GM18507 (cell line): Measurements from ENCODE around the gene SEMA3B.
"Not testable (repeated sequence)": the region's sequence is repeated elsewhere in the genome, so short reads cannot be mapped to it uniquely, and the experiment has no call there.

ENCODE experiments used
- DNase-seq: peaks from one replicate; pipeline ENCODE4 v3.0.0; 2011; ENCODE audit warnings: low read depth; ENCODE audit not compliant: insufficient read length; ENCODE audit errors: extremely low spot score
- FAIRE-seq: peaks from 2 replicates; lab custom pipeline; 2011; peaks lifted over from hg19 to GRCh38; lab: Jason Lieb, UNC

SEMA3B gene

DNA sequence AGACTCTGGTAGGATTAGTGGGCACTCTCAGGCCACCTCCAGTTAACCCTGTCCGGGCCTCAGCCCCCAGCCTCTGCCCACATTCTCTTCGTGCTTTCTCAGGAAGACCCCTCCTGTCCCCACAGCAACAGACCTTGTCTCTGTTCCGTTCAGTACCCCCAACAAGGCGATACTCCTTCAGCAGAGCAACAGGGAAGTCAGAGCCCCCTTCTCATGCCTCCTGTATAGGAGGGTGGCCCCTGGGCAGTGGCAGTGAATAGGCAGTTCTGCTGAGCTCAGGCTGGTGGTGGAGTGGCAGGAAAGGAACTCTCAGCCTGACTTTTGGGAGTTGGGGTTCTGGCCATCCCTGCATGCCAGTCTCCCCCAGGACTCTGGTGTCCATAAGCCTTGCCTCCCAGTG, 513 bp downstream of the SEMA3B start:
- no peak for DNase-seq
- FAIRE-seq: no peak

- FAIRE-seq: no peak
These were observed 1.0 kb downstream of the SEMA3B start for GRCh38 chr3:50269977-50270413.

GRCh38 chr3:50270422-50271224, 1.7 kb downstream of the SEMA3B start:
- DNase-seq (no peak), FAIRE-seq (no peak)

More at GRCh38 chr3:50269977-50270413, 1.0 kb downstream of the SEMA3B start:
- no peak for DNase-seq

- DNase-seq (no peak), FAIRE-seq (no peak)
These were observed 2.5 kb downstream of the SEMA3B start for GRCh38 chr3:50271314-50271936.

GRCh38 chr3:50272538-50272910, 3.6 kb downstream of the SEMA3B start:
- not testable (repeated sequence) for FAIRE-seq

DNA sequence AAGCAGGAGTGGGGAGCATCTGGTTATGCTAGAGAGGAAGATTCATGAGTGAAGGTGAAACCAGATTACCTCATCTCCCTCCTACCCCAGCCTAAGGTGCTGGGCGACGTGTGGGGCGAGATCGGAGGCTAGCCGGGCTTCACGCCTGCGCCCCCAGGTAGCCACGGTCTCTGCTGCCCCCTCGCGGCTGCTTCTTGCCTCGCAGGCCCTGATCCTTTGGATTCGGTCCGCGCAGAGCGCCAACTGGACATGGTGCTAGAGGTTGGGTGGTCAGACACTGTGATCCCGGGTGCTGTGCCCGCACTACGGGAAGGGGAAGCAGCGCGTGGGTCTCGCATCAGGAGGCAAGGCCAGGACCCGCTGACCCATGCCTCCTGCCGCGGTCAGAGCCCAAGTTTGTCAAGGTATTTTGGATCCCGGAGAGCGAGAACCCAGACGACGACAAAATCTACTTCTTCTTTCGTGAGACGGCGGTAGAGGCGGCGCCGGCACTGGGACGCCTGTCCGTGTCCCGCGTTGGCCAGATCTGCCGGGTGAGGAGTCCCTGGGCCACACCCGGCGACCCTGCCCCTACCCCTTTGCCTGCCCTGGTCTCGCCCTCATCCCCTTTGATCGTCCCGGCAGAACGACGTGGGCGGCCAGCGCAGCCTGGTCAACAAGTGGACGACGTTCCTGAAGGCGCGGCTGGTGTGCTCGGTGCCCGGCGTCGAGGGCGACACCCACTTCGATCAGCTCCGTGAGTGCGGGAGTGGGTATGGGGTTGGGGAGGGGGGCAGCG, 4.2 kb downstream of the SEMA3B start:
- peak; percentile 96 for DNase-seq
- FAIRE-seq: peak; percentile 97

More at GRCh38 chr3:50272538-50272910, 3.6 kb downstream of the SEMA3B start:
- not testable (repeated sequence) for DNase-seq

DNA sequence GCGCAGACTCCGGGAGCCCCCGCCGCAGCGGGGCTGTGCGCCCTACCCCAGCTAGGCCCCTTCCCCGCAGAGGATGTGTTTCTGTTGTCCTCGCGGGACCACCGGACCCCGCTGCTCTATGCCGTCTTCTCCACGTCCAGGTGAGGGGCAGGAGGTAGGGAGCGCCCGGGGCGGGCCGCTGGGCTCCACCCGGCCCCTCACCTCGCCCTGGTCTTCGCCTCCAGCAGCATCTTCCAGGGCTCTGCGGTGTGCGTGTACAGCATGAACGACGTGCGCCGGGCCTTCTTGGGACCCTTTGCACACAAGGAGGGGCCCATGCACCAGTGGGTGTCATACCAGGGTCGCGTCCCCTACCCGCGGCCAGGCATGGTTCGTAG, 4.7 kb downstream of the SEMA3B start:
- FAIRE-seq (no peak), DNase-seq (no peak)

GRCh38 chr3:50274371-50275104, 5.6 kb downstream of the SEMA3B start:
- FAIRE-seq: no peak

GRCh38 chr3:50275141-50275995, 6.4 kb downstream of the SEMA3B start:
- FAIRE-seq: no peak
- DNase-seq: no peak

More at GRCh38 chr3:50274371-50275104, 5.6 kb downstream of the SEMA3B start:
- no peak for DNase-seq

DNA sequence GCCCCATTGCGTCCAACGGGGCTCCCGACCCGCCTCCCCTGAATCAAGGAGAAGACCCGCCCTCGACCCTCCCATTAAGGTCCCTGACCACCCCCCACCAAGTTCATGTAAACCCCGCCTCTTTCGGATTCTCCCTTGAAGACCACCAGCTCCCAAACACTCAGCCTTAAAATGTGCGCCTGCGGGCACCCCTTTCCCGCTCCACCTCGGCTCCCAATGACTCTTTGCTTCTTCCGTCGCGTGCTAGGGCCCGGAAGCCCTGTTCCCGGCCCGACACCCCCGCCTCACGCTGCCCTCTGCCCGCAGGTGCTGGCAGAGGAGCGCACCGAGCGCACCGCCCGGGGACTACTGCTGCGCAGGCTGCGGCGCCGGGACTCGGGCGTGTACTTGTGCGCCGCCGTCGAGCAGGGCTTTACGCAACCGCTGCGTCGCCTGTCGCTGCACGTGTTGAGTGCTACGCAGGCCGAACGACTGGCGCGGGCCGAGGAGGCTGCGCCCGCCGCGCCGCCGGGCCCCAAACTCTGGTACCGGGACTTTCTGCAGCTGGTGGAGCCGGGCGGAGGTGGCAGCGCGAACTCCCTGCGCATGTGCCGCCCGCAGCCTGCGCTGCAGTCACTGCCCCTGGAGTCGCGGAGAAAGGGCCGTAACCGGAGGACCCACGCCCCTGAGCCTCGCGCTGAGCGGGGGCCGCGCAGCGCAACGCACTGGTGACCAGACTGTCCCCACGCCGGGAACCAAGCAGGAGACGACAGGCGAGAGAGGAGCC, 7.2 kb downstream of the SEMA3B start:
- FAIRE-seq (no peak), DNase-seq (no peak)

DNA sequence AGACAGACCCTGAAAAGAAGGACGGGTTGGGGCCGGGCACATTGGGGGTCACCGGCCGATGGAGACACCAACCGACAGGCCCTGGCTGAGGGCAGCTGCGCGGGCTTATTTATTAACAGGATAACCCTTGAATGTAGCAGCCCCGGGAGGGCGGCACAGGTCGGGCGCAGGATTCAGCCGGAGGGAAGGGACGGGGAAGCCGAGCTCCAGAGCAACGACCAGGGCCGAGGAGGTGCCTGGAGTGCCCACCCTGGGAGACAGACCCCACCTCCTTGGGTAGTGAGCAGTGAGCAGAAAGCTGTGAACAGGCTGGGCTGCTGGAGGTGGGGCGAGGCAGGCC, 7.8 kb downstream of the SEMA3B start:
- DNase-seq: no peak
- FAIRE-seq: no peak

GRCh38 chr3:50278123-50278879, 9.4 kb downstream of the SEMA3B start:
- DNase-seq: no peak
- no peak for FAIRE-seq

DNA sequence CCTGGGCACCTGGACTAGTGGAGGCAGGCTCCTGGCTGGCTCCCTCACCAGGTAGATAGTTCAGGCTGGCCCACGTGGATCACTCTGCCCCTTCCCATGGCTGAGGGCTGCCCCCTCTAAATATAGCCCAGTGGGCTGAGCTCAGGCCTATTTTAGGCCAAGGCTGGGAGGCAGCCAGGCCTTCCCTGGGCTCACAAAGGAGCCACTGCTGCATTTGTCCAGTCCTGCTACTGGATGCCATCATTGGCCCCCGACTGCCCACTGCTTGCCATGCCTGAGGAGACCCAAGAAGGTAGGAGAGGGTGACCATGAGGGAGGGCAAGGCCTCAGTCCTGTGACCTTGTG, 9.9 kb downstream of the SEMA3B start, which contains the start of gene LSMEM2:
TSS of gene LSMEM2 (plus strand) at position 208 of the 345 bp plus-strand sequence. CDS start at position 235, 27 bp downstream.
- DNase-seq (no peak), FAIRE-seq (no peak)

- DNase-seq: no peak
- no peak for FAIRE-seq
These were observed 10.5 kb downstream of the SEMA3B start for GRCh38 chr3:50279255-50280016.

DNA sequence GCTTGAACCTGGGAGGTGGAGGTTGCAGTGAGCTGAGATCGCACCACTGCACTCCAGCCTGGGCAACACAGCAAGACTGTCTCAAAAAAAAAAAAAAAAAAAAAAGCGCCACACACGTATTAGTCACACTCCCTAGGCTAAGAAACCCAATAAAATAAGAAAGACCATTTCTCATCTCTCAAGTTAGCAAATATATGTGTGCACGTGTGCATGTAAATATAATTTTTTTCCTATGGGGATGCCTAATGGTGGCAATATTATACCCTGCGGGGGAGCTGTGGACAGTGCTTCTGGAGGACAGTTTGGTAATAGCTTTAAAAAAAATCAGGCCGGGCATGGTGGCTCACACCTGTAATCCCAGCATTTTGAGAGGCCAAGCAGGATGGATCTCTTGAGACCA, 15.2 kb downstream of the SEMA3B start:
- not testable (repeated sequence) for FAIRE-seq, DNase-seq

DNA sequence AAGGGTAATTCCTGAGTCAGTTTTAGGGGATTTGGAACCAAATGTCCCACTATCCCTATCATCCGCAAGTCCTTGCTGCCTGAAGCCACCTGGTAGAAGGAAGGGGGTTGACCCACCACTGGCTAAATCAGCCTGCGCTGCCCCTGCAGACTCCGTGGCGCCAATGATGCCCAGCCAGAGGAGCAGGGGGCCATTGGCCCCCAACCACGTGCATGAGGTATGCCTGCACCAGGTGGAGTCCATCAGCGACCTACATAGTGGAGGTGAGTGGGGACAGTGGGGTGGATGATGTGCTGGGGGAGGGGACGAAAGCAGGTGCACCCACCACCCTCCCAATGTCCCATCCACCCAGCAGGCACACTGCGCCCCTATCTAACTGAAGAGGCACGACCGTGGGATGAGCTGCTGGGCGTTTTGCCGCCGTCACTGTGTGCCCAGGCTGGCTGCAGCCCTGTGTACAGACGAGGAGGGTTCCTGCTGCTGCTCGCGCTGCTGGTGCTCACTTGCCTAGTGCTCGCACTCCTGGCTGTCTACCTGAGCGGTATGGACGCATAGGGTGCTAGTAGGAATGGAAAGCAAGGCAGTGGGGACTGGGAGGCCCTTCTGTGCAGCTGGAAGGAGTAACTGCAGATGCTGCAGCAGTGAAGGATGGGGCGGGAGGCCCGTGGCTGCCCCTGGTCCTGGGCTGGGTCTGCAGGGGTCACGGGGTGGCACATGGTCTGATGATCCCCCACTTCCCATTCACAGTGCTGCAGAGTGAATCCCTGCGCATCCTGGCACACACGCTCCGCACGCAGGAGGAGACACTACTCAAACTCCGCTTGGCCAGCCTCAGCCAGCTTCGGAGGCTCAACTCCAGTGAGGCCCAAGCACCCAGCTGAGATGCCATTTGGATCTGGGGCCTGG, 17.6 kb downstream of the SEMA3B start:
- FAIRE-seq: no peak
- DNase-seq: no peak
